Measurements from ENCODE around the gene PISD.

- TF ChIP-seq CTCF (IDR thresholded peaks at IDR 0.05) (no peak), POLR2A (IDR thresholded peaks at IDR 0.05) (no peak)
Measured at GRCh38 chr22:31583861-31584485, 78.0 kb downstream of the PISD start.

All from adrenal gland (tissue), 5 donors.